ENCODE measurements around the gene TCF7L1.
"Not testable (repeated sequence)": the region's sequence is repeated elsewhere in the genome, so short reads cannot be mapped to it uniquely, and the experiment has no call there.

The TCF7L1 gene

DNA sequence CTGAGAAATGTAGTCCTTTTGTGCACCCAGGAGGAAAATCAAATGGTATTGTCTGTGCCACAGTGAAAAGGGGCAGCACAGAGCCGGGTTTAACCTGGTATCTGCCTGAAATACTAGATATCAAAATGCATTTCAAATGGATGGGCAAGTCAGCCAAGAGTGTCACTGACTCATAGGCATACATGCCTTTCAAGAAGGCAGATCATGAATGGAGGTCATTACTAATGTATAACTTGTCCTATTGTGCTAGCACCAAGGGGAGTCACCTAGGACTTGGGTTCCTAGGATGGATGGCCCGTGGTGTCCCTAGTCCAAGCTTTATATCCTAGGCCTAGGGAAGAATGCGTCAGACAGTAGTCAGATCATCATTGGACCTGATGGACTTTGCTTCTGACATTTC, 49.9 kb downstream of the TCF7L1 start:
- DNase-seq (ENCODE audit: low read depth in 2 of 2), result no peak

DNA sequence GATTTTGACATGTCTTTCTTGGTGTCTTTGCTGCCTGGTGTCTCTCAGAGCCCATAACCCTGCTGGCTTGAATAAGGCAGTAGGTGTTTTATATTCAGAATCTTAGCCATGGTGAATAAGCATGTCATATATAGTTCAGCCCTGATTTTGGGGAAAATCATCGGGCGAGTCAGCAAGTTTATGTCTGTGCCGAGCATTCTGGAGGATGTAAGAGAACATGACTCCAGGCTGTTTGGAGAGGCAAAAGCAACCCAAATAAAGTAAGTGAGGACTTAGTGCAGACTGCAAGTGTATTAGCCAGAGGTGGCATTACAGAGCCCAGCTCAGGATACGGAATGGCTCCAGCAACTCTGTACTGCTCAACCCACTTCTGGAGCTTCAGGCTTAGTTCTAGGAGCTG, 50.3 kb downstream of the TCF7L1 start:
- DNase-seq (ENCODE audit: low read depth in 2 of 2), result no peak

DNA sequence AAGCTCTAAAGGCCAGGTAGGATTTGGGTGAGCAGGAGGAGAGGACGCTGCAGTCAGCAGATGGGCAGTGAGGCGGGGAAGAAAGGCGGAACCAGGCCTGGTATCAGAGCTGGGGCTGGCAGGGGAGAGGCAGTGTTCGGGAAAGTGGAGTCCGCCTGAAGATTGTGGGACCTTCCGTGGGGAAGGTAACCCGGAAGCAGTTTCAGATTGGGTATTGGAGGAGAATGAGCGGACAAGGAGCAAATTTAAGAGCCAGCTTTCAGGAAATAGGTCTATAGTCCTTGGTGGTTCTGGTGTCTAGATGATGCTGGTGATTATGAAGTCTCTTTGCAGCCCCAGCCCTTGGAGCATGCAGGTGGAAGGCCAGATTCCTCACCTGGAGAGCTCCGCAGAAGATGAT, 51.0 kb downstream of the TCF7L1 start:
- DNase-seq (ENCODE audit: low read depth in 2 of 2), result no peak

DNA sequence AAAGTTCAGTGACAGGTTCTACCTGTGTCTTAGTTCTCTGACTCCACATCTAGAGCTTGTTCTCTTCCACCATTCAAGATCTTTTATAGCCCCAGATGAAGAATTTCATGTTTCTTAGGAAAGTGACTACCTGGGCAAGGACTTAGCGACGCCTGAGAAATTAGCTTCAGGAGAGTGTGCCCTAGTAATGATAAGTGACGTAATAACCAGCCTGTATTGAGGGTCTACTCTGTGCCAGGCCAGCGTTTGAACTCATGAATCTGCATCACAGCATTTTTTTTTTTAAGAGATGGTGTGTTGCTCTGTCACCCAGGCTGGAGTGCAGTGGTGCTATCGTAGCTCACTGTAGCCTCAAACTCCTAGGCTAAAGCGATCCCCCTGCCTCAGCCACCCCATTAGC, 51.8 kb downstream of the TCF7L1 start:
- DNase-seq (ENCODE audit: low read depth in 2 of 2), result no peak

DNA sequence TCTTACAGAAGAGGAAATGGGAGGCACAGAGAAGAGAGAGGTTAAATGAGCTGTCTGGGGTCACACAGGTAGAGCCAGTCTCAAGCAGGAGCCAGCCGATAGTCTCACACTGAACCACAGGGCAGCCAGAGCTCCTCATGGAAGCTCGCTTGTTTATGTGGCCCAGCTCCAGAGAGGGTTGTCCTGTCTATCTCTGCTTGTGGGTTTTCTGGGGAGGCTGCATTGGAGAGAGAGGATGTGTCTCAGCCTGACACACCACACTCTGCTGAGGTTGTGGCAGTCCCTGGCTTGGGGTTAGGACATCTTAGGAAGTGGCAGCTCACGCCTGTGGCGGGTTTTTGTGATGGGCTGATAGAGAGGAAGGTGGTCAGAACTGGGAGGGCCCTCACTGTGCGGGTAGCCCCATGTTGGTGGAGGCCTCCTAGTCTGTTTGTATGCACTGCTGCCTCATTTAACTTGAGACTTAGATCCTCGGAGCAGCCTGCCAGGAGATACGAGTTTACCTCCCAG, 52.3 kb downstream of the TCF7L1 start:
- no peak for DNase-seq (ENCODE audit: low read depth in 2 of 2)

DNA sequence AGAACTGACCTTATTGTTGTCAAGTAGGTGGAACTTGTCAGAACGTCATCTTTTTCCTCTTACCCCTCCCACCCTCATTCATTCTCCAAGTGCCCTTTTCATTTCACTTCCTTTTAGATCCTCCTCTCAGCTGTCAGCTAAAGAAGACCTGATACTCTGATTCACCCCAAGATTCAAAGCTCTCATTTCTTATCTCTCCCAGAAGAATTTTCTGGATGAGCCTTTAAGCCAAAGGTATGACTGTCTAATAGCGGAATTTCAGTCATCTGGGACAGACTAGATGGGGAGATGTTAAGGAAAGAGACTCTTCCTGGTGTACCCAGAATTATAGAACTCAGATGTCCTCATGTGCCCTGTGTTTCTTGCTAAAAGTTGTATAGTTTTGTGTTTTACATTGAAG, 53.9 kb downstream of the TCF7L1 start:
- no peak for DNase-seq (ENCODE audit: low read depth in 2 of 2)

DNA sequence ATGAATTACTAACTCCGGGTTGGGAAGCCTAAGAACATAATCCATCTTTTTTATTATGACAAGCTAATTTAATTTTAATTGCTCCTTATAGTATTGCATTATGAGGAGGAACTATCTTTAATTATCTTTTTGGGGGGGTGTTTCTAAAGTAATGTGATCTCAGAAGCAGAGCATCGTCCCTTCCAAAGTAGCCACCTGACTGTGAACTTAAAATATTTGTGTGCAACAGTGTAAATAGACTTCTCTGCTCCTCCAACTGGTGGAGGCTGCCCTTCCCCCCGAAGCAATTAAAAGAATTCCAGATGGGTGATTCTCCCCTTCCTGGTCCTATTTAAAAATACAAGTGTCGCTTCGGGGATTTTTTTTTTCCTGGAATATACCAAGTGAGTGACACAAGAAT, 55.7 kb downstream of the TCF7L1 start:
- no peak for DNase-seq (ENCODE audit: low read depth in 2 of 2)

DNA sequence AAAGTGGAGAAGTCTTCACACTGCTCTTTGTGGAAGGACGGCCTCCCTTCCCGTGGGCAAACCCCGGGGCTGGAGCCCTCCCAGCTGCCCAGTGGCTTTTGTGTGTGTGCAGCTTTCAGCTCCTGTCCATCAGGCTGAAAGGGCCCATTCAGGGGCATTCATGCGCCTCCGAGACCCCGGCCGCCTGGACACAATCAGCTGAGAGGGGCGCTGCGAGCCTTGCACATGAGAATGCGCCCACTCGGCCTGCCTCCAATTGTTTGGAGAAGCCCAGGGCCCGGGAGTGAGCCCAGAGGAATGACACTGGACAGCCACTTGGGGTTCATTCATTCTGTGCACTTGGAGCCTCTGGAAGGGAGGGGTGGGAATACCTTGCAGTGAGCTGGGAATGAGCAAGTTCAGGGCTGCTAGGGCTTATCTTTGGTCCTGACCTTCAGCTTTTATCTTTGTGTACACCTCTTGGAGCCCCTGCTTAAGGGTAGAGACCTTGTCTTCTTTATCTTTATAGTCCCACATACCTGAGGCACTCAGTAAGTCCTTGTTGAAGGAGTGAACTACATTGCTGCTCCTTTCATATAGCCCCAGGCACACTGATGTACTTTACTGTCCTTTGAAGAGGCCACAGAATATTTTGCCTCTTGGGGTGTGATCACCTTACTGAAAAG, 56.5 kb downstream of the TCF7L1 start:
- DNase-seq (ENCODE audit: low read depth in 2 of 2), result no peak

DNA sequence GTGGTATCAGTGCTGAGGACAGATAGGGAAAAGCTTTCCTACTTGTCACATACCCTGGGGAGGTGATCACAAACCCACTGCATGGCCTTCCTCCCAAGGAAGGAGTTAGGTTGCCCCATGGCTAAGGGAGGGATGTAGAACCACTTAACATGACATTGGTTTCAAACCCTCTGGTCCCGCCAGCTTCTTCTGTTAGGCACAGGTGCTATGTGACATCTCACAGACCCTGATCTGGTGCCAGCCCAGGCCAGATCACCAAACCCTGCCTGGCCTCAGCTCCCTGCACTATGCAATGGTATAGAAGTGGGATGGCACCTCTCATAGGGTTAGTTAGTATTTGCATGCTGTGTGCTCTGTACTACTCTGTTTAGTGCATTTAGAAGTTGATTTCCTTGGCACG, 58.0 kb downstream of the TCF7L1 start:
- DNase-seq (ENCODE audit: low read depth in 2 of 2), result no peak

DNA sequence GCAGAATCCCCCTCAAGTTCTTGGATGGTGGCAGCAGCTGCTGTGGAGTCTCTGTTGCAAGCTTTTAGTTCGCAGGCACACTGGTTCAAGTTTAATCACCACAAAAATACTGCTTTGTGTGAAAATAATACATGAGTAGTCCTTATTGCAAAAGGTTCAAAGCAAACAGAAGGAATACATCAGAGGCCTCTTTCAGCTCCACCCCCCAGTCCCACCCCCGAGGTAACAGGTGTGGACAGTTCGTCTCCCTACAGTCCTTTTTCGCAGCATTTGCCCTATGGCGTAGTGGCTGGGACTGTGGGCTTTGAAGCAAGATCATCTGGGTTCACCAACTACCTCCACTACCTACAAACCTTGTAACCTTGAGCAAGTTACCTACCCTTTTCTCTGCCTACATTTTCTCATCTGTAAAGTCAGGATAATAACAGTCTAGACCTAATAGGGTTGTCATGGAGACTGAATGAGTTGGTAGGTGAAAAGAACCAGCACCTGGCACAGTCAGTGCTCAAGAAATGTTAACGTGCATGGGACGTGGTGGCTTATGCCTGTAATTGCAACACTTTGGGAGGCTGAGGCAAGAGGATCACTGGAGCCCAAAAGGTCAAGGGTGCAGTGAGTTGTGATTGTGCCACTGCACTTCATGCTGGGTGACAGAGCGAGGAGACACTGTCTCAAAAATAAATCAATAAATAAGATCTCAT, 61.7 kb downstream of the TCF7L1 start:
- DNase-seq (ENCODE audit: low read depth in 2 of 2), result no peak

DNA sequence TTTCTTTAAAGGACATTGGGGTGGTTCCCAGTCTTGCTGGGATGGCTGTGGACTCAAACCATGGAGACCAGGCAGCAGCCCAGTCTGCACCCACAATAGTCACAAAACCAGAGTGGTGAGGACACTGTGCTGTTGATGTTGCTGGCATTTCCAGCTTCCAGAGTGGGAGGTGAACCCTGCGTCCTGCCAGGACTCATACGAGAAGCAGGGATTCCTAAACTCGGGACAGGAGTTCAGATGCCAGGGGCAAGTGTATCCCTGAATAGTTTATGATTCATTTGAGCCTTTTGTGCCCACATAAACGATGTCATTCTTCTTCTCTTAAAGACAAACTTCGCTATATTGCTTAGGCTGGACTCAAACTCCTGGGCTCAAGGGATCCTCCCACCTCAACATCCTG, 62.8 kb downstream of the TCF7L1 start:
- DNase-seq (ENCODE audit: low read depth in 2 of 2), result no peak

DNA sequence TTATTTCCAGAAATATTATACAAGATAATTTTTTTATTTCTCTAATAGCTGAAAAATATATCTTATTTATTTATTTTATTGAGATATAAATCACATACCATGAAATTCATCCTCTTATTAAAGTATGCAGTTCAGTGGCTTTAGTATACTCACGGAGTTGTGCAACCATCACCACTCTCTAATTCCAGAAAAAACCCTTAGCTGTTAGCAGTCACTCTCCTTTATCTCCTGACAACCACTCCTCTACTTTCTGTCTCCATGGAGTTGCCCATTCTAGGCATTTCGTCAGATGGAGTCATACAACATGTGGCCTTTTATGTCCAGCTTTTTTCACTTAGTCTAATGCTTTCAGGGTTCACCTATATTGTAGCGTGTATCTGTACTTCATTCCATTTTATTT, 66.5 kb downstream of the TCF7L1 start:
- DNase-seq (ENCODE audit: low read depth in 2 of 2), result no peak

DNA sequence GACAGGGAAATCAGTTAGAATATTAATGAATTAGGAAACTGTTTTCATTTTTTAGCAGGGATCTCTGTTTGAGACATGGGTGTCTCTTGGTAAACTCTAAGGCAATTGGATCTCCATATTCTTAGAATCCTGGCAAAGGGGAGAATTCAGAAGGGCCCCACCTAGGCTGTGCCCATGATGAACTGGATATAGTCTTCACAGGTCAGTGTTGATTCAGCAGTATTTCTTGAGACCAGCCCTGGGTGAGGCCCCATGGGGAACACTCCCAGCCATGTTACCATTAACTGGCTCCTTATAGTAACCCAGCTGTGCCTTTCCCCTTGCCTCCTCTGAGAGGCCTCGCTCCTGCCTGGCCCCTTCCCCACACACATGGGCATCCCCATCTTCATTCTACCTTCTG, 76.7 kb downstream of the TCF7L1 start:
- no peak for DNase-seq (ENCODE audit: low read depth in 2 of 2)

DNA sequence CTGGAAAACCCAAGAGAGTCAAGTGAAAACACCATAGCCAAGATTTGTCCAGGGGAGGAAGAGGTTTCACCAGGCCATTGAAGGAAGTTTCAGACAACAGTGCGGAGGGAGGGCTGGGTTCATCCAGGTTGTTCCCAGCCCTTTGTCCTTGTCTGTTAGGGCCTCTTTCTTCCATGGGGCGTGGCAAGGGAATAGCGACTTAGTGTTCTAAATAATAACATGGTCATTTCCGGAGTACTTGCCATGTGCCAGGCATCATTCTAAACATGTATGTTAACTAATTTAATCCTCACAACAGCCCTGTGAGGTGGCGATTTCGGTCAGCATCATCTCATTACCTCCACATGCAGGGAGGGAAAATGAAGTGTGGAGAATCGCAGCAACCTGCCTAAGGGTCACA, 77.3 kb downstream of the TCF7L1 start:
- no peak for DNase-seq (ENCODE audit: low read depth in 2 of 2)

DNA sequence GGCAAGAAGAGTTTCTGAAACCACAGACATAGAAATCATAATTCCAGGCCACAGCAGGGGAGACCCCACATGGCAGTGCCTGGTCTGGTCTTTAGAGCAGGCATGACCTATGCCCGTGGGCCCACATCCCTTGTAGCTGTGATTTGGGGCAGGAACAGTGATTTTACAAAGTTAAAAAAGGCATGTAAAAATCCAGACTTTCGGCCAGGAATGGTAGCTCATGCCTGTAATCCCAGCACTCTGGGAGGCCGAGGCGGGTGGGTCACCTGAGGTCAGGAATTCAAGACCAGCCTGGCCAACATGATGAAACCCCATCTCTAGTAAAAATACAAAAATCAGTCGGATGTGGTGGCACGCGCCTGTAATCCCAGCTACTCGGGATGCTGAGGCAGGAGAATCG, 78.4 kb downstream of the TCF7L1 start:
- not testable (repeated sequence) for DNase-seq (ENCODE audit: low read depth in 2 of 2)

DNA sequence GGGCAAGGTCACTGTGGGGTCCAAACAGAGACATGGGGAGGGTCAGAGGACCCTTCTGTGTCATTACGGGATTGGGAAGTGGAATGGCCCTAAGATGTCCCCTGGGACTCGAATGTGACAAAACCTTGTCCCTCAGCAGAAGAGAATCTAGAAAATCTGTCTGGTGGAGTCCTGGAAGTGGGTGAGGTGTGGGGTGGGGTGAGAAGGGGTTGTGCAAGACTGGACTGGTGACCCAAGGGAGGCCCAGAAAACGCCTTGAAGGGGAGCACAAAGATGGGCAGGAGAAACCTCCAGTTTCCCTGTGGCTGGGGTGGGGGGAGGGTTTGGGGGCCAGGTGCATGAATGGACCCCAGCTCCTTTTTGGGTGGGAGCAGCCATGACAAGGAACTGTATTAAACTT, 79.6 kb downstream of the TCF7L1 start:
- no peak for DNase-seq (ENCODE audit: low read depth in 2 of 2)

DNA sequence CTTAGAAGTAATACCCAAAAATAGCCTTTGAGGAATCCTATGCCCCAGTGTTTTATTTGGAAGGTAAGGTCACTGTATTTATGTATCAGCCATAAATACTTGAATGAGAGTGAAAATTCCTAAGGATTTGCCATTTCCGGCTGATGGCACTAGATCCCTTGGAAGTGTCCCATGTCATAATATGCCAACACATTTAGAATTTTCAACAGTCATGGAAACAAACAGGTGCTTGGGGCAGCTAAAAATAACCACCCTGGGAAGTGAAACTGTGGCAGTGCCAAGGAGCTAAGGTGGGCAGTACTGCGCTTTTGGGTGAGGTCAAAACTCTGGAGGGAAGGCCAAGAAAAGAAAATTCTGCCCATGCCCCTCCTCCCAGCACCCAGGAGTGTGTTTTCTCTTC, 80.2 kb downstream of the TCF7L1 start:
- DNase-seq (ENCODE audit: low read depth in 2 of 2), result no peak

DNA sequence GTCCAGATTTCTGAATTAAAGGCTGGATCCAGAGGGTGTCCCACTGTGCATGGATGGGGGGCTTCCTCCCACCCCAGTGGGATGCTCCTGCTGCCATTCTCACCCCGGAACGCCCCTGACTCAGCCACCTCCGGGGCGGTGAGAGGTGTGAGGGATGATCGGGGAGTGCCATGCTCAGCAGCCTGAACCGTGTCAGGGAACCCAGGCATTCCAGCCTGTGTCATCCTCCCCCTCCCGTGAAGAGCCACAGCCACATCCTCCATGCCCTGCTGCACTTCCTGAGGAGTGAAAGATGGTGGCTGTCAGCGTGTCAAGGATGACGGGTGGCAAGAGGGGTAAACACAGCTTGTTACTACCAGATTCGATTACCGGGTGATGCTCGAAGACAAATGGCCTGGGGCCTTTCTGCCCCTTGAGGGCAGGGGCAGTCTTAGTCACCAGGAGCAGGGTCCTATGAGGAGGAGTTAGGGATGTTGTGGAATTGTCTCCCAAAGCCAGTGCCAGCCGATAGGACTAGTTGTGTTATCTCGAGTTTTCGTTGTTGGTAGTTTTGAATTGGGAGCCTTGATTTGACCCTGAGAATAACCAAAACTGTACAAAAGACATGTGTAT, 80.8 kb downstream of the TCF7L1 start:
- no peak for DNase-seq (ENCODE audit: low read depth in 2 of 2)

DNA sequence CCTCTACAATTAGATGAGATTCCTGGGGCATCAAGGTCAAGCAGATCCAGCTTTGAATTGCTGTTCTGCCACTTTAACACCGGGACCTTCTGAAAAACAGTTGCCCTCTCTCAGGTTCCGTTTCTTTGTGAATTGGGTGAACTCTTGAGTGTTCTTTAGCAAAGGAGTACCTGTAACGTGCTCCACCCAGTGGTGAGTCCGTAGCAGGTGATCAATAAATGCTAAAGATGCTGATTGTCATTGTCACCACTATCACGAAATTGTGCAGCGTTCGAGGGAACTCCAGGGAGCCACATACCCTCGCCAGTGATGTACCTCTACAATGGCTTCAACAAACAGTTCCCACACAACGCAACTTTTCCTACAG, 81.9 kb downstream of the TCF7L1 start:
- DNase-seq (ENCODE audit: low read depth in 2 of 2), result no peak

DNA sequence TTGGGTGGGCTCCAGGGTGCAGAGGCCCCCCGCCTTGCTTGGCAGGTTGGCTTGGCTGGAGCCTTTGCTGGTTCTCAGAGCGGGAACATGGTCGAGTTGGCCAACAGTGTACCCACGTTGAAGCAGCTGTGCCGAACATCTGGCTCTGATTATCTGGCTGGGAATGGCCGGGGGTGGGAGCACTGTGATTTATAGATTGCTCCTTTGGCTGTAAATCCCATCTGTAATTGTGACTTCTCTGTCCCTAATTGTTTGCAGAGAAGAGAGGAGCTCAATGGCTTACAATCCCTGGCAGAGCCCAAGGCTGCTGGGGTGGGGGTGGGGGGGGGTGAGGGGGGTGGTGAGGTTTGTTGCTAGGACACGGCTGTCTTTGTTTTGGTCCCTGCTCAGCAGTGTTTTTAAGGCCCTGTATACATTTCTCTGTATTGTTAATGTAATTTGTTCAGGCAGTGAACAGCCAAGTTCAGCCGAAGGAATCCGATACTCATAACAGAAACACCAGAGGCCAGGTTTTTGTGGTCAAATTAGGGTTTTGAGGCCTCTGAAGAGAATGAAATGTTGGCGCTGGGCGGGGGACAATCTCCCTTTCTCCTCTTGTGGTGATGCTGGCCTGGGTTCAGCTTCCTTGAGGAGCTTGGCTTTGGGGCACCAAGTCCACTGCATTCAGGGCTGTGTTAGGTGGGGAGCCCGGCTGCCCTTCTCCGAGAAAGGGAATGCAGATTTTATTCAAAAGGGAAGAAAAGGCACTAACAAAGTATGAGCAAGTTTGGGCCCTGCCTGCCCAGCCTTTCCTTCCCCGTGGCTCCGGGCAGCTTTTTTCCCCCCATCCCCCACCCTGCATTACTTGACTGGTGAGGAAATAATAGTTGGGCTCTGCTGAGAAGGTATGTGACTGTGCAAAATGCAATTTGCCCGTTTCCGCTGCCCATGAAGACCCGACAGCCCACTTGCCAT, 82.5 kb downstream of the TCF7L1 start:
- DNase-seq (ENCODE audit: low read depth in 2 of 2), result no peak

DNA sequence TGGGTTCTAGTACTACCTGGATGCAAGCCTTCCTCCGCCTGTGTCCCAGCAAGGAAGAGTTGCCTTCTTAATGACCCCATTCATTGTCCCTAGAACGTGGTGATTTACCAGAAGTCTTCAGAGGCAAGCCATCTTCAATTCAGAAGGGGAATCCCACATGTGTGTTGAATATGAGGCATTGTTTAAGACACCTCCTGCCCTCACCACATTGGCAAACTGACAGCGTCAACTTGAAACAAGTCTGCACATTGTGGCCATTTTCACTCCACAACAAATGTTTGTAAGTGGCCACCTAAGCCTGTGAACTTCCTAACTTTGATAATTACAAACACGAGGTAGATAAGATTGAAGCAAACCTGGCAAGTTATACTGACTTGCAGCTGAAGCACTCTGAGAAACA, 83.7 kb downstream of the TCF7L1 start:
- DNase-seq (ENCODE audit: low read depth in 2 of 2), result no peak

DNA sequence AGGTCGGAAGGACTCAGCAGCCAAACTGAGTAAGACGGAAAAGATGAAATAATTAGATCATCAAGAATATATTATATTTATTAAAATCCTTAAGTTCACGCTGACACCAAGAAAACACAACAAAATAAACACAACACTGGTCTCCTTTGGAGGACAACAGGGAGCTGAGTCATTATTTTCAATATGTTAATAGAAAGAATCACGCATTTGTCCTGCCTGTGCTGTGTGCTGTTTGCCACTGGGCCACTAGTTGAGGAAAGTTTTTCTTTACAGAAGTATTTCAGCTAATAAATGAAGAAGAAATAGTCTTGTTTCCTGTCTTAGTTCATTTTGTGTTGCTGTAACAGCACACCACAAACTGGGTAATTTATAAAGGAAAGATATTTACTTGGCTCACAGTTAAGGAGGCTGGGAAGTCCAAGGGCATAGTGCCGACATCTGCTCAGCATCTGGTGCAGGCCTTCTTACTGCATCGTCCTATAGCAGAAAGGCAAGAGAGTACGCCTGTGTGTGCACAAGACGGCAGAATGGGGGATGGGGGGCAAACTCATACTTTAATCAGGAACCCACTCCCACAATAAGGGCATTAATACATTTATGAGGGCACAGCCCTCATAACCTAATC, 88.0 kb downstream of the TCF7L1 start:
- no peak for DNase-seq (ENCODE audit: low read depth in 2 of 2)
